GM19438 (cell line): ENCODE measurements around the gene GPC5.
"Not testable (repeated sequence)": the region's sequence is repeated elsewhere in the genome, so short reads cannot be mapped to it uniquely, and the experiment has no call there.

ENCODE experiments used
- ATAC-seq: cut with Tn5 transposase; IDR thresholded peaks from one replicate; pipeline ENCODE4 v1.9.1; 2021; ENCODE audit warnings: low read depth; ENCODE audit not compliant: unreplicated experiment

Gene GPC5

DNA sequence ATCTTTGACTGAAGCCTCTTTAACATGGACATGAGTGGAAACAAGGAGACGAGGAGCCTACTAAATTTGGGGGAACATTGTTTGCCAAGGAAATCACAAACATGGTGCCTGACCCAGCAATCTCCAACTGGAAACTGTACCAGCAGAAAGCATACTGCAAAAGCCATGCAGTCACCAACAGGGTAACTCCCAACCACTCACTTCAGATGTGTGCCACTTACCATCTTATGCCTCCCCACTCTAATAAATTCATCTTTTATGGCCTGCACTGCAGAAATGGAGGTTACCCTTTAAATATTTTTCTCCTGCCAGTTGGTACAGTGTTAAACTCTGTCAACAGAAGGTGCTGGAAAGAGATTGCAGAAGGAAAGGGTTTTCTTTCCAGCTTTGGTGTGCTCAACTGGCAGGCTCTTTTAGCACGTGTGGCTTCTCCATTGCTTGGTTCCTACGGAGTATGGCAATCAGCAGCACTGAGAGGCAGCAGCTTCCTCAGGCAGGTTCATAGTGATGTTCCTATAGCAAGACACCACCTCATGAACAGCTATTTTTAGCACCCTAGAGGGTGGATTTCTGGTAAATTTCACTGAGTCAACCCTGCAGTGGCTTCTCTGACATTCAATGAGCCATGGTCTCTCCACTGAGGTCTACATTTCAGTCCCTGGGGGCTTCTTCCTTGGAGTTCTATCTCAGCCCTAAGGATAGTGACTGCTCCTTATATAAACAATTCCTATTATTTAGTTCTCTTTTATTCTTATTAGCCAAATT, 29.6 kb upstream of the GPC5 start:
- no peak for ATAC-seq

DNA sequence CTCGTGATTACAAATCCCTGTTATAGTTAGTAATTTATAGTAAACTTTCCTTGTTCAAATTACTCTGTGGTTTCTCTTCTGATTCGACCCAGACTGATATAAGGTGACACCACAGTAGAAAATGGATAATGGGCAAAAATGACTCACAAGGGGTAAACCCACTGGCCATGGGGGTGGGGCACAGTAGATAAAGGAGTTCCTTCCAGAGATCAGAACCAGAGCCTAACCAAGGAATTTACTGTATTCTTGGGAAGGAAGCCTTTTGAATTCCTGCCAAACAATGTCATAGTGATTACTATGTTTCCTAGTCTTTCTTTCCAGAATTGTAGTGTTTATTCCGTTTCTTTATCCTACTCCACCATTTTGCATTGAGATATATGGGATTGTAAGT, 29.0 kb upstream of the GPC5 start:
- ATAC-seq: no peak

DNA sequence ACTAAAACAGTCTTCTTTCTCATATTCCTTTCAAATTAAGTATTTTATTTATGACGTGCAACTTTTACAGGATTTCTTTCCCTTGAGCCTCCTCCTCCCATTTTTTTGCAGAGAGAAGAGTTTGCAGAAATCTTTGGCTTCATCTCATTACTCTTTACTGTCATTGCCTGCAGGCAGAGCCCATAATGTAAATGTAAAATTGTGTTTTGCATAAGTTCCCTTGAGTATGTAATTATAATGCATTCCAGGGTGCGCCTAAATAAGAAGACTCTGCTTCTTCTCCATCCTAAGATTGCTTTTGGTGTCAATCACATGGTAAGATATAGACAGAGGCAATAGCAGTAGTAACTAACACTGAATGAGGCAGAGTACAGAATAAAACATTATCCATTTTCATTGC, 27.9 kb upstream of the GPC5 start:
- no peak for ATAC-seq

DNA sequence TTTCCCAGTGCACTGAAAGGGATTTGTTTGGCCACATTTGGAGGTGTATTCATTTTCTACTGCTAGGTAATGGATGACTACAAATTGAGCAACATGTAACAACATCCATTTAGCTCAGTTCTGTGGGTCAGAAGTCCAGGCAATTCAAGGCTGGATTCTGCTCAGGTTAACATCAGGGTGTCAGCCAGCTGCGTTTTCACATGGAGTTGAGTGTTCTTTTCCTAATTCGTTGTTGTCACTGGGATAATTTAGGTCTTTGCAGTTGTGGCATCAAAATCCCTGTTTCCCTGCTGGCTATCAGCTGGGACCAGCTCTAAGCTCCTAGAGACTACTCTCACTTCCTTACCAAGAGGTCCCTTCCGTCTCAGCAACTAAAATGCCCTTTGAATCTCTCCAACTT, 25.5 kb upstream of the GPC5 start:
- no peak for ATAC-seq

DNA sequence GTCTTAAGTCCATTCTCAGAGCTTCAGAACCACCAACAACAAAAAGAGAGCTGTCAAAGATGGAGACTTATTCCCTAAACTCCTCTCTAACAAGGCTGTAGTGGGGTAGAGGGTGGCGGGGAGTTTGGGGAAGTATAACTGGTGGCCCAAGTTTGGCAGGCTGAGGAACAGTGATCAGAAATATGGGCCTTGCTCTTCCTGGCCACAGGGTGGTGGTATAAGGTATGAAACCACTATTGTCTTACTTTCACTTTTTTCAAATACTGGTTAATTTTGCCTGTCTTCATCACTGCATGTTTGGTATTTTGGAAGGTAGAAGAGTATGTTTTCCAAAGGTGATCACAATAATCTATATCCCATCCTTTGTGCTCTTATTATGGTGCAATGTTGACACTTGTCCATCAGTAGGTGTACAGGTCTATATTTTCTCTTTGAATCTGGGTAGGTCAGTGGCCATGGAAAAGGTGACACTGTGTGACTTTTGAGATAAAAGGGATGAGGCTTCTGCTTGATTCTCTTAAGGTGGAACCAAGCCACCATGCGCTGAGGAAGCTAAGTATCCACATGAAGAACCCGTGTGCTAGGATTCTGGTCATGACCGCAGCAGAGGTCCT, 23.2 kb upstream of the GPC5 start:
- ATAC-seq: peak; percentile 95

DNA sequence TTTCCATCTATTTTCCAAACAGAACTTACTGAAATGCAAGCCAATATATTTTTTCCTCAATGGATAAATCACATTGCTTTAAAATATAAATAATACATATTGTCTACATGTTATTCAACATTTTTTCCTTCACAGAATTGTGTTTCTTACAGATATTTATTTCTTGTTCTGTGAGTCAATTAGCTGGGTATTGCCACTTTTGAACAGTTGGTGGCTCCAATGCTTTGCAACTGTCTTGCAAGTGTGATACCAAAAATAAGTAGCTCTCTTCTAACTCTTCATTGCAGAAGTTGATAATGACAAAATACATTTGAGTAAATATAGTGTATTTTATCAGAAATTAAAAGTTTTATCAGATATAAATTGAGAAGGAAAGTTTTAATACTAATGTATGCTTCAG, 17.1 kb upstream of the GPC5 start:
- ATAC-seq: no peak

DNA sequence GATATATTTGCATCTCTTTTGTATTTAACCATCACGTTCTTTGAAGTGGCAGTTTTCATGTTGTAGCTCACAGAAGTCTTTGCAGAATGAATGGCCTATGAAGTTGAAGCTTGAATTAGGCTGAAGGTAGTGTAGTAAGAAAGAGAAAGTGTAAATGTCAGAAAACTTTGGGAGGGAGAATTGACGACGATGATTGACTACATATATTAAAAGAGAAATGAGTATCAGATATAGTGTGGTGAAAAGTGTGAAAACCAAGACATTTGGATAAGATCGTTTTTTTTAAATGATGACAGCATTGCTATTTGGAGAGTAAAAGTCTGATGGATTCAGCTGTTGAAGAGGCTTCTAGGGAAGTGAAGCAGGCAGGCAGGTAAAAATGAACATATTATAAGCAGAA, 14.6 kb upstream of the GPC5 start:
- no peak for ATAC-seq

DNA sequence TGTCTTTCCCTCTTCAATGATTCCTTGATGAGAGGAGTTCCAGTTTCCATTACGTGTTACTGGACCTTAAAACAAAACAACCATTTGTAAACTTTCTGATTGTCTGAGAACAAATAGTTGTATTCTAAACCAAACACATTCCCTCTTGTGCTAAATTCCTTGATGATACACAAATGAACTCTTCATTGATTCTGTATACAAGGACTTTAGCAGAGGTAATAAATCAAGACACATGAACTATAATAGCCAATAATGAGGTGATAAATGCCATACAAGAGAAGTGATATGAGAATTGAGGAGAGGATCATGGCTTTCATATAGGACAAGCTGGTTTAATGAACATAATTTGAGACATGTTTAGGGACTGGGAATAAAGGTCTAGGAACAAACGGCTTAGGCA, 13.5 kb upstream of the GPC5 start:
- ATAC-seq: no peak

DNA sequence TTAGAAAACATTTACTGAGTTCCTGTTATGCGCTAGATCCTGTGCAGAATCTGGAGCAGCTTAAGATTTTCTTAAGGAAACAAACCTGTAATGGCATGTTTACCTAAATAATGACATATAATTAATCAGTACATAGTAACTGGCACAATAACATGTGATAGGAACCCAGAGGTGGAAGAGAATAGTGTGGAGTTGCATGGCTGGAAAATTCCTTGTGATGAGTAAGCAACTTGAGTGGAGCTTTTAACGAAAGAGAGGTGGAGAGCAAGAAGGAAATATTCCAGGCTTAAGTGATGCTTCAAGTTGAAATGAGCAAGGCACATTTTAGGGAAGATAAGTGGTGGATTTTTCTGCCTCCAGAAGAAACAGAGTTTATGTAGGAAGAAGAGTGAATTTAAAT, 9.2 kb upstream of the GPC5 start:
- no peak for ATAC-seq

DNA sequence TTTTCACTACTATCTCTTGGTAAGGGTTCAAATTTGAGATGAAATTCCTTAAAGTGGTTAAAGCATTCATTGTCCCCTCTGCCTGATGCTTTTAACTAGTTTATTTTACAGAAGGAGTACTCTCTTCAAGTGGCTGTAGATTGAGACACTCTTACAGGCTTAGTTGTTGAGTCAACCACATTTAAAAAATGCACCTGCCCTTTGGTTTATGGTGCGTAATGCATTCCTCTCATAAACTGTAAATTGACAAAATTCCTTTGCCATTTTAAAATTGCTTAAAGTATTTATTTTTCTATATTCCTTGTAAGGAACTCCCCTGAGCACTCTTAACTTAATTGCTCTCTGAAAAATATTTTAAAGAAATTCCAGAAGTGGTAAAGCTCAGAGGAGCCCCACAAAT, 826 bp upstream of the GPC5 start:
- ATAC-seq: no peak

DNA sequence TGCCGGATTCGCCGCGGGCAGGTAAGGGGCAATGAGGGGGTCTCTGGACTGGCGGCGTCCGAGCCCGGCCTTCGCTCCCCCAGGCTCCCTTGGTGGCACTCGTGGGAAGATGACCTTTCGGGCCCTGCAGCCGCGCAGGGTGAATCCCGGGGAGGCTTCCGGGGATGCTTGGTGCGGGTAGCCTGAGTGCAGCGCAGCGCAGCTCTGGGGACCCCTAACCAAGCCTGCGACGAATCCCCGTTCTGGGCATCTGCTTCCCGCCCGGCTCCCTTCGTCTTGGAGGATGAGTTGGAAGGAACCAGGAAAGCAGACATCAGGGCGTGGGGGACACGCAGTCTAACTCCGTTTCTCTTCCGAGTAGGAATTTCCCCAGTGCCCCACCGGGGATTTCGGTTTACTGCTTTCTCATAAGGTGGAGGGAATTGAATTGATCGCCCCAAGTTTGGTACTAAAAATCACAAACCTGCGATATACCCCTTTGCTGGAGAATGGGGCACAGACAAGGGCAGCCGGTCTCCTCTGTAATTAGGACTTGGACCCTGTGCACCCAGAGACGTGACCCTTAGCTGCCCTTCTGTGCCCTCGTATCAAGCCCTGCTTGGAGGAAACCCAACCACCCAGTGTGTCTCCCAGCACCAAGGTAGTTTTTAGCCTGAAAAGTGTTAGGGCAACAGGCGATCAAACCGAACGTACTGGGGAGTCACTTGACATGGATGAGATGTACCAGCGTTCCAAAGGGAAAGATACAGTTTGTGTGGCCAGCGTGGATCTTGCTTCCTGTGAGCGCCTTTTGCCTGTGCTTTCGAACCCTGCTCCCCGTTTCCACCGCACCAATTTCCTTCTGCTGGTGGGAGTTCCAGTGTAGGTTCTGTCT, 1.0 kb downstream of the GPC5 start:
- ATAC-seq: peak; percentile 8

DNA sequence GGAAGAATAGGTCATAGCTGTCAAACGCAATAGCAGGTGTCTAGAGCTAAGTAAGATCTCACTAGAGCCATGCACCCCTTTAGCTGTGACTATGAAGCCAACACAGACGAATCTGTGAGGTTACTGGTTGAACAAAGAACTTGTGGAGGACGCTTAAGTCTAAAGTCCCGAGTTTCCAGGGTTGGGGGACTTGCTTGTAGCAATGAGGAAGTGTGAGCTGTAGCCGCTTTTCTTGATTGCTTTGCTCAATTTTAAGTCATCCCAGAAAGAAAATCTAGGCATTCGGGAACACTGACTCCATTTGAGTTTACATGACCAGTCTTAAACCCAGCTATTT, 1.6 kb downstream of the GPC5 start:
- no peak for ATAC-seq

DNA sequence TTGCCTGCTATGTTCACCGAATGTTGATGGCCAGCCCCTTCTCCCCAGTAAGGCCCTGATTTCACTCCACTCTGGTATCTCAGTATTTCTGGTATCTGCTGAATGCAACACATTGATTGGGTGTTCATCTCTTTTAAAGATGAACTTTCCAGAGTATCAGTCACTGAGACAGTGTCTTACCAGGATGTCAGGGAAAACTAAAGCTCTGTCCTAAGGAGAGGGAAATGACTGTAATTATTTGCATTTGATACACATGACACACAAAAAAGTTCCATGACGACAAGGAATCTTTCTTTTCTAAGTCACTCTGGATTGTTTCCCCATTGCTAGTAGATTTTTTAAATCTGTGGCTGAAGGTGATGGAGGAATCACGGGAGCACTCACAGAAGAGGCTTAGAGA, 2.2 kb downstream of the GPC5 start:
- ATAC-seq: no peak

DNA sequence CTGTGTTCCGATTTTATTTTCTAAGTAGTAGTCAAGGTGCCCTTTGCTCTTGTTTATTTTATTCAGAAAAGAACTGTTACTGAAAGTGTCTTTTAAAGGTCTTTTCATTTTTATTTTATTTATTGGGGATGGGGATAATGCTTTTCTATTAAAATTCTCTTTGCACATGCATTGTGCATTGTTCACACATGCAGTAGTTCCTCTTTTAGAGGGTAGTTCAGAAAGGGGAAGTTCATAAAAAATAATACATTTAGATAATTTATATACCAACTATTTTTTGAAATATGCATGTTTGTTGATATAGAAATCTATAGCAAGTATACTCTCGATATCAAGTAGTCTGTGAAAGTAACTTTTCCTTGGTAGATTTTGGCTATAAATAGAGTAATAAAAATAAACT, 3.5 kb downstream of the GPC5 start:
- no peak for ATAC-seq

DNA sequence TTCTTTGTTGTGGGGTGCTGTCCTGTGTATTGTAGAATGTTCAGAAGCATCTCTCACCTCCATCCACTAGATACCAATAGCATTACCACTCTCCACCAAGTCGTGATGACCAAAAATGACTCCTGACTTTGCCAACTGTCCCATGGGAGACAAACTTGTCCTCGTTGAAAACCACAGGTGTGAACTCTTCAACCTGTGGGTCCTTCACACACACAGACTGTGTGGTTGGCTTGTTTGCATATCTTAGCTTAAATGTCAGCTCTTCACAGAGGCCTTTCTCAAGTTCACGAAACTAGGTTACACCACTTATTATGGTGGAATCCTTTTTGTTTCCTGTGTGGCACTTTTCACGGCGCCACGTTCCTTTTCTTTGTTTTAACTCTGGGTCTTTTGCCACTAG, 6.8 kb downstream of the GPC5 start:
- ATAC-seq: no peak

DNA sequence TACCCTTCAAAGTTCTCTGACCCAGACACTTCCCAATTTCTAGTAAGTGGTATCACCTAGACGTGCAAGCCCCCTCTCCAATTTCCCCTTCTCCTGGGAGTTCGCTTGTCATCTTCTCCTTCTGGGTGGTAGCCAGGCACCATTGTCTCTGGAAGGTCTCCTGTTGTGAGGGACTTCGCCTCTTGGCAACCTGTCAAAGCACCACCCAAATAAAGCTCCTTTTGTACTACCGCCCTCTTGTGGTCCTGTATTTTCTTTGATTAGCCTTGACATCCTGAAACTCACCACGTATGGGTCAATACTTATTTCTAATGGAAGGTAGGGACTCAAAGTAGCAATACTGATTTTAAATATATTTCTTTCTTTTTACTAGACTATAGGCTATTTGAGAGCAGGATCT, 8.2 kb downstream of the GPC5 start:
- peak; percentile 59 for ATAC-seq

DNA sequence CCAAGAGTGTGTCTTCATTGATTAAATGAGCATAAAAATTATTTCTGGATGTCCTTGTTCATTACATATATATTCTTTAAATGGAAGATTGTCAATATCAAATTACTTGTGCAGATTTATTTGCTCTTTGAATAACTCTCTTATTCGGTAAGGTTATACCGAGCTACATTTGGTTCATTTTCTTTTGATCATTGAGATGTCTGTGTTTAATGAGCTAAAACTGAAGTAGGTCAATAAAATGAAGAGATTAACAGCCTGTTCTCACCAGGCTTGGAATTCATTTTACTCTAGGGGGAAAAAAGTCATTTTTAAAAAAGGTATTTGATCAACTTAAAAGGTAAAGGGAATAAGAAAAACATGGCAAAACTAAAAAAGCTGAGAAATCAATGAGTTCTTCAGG, 10.6 kb downstream of the GPC5 start:
- no peak for ATAC-seq

DNA sequence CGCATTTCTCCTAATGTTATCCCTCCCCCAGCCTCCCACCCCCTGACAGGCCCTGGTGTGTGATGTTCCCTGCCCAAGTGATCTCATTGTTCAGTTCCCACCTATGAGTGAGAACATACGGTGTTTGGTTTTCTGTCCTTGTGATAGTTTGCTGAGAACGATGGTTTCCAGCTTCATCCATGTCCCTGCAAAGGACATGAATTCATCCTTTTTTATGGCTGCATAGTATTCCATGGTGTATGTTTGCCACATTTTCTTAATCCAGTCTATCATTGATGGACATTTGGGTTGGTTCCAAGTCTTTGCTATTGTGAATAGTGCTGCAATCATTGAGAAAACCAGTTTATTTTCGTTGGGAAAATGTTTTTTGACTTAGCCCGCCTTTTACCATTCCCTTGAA, 18.2 kb downstream of the GPC5 start:
- ATAC-seq: not testable (repeated sequence)

DNA sequence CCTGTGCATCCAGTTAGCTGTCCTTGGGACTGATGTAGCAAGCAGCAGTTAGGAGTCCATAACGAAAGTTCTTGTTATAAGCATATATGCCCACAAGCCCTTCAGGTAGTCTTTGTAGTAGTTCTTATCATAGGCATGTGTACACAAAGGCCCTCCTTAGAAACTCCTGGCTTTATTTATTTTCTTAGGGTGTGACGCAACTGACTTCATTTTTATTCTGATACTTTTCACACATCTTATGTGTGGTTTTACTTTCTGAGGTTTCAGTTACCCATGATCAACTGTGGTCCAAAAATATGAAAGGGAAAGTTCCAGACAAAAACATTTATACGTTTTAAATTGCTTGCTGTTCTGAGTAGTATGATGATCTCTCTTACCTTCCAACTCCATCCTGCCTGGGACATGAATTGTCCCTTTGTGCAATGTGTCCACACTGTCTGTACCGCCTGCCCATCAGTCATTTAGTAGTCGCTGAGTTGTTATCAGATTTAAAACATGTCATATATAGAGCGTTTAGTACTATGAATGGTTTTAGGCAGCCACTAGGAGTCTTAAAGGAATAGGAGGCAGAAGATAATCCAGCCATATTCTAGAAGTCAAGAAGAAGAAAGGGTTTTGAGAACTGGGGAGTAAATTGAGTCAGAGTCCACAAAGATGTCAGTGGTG, 19.4 kb downstream of the GPC5 start:
- no peak for ATAC-seq

DNA sequence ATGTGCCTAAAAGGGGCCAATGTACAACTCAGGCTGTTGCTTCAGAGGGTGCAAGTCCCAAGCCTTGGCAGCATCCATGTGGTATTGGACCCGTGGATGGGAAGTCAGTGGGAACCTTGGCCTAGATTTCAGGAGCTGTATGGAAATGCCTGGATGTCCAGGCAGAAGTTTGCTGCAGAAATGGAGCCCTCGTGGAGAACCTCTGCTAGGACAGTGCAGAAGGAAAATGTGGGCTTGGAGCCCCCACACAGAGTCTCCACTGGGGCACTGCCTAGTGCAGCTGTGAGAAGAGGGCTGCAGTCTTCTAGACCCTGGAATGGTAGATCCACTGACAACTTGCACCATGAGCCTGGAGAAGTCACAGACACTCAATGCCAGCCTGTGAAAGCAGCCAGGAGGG, 28.5 kb downstream of the GPC5 start:
- ATAC-seq: no peak

DNA sequence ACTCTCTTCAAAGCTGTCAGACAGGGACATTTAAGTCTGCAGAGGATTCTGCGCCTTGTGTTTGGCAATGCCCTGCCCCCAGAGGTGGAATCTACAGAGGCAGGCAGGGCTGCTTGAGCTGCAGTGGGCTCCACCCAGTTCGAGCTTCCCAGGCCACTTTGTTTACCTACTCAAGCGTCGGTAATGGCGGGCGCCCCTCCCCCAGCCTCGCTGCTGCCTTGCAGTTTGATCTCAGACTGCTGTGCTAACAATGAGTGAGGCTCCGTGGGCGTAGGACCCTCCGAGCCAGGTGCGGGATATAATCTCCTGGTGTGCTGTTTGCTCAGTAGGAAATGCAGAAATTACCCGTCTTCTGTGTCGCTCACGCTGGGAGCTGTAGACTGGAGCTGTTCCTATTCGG, 40.3 kb downstream of the GPC5 start:
- not testable (repeated sequence) for ATAC-seq
